ENCODE data around the gene PLTP. TPM values are rescaled to one million over a fixed set of nuclear protein-coding genes. Genes with fewer than 3 reads are reported as not detected.

Gene PLTP
- total and polyA plus RNA-seq, 2 of the 13 experiments (the other 11 are each of a cell fraction or from before 2014, with no cell fraction given) = 16.9 to 28.6 TPM

GRCh38 chr20:45947110-45947866 is 35.3 kb upstream of the PLTP start (continued):
- TF ChIP-seq FOXO4 (CRISPR knock-in tag; conservative IDR thresholded peaks at IDR 0.05) (0 out of 2 replicates have a peak, but pooled peaks have one; percentile 79), NBN (conservative IDR thresholded peaks at IDR 0.05) (no peak), ZNF839 (CRISPR knock-in tag; IDR thresholded peaks at IDR 0.05; ENCODE audit: borderline replicate concordance) (0 out of 2 replicates have a peak, but pooled peaks have one; percentile 13), HES4 (CRISPR knock-in tag; IDR thresholded peaks at IDR 0.05; ENCODE audit: borderline replicate concordance) (peak; percentile 61; the same call in 1 of the 2 replicates)
- TF ChIP-seq, protein P1, sequence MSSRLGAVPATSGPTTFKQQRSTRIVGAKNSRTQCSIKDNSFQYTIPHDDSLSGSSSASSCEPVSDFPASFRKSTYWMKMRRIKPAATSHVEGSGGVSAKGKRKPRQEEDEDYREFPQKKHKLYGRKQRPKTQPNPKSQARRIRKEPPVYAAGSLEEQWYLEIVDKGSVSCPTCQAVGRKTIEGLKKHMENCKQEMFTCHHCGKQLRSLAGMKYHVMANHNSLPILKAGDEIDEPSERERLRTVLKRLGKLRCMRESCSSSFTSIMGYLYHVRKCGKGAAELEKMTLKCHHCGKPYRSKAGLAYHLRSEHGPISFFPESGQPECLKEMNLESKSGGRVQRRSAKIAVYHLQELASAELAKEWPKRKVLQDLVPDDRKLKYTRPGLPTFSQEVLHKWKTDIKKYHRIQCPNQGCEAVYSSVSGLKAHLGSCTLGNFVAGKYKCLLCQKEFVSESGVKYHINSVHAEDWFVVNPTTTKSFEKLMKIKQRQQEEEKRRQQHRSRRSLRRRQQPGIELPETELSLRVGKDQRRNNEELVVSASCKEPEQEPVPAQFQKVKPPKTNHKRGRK (CRISPR knock-in tag; IDR thresholded peaks at IDR 0.05) = peak; percentile 56; the same call in 1 of the 2 replicates

GRCh38 chr20:45946149-45946970 is 34.4 kb upstream of the PLTP start:
- ATAC-seq = peak; percentile 83
- intact Hi-C loops (cut with micrococcal nuclease; ENCODE audit: unreplicated experiment) = loop anchor here (1.0 kb wide), 1 partner anchor 56 kb away; no protein-coding TSS in a partner anchor
- H3K36me3 ChIP-seq (replicated peaks in 1 of 2; ENCODE audit: control insufficient read depth in 1 of 2, insufficient read depth in 2 of 2, low read length in 2 of 2) = peaks cover 50 to 78% of the 10 kb centered on the region in 2 experiments
- TF ChIP-seq, protein P2, sequence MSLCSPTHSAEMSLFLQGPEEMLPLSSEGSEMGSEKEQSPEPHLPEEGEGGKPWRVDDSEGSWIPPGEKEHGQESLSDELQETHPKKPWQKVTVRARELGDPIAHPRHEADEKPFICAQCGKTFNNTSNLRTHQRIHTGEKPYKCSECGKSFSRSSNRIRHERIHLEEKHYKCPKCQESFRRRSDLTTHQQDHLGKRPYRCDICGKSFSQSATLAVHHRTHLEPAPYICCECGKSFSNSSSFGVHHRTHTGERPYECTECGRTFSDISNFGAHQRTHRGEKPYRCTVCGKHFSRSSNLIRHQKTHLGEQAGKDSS (CRISPR knock-in tag; IDR thresholded peaks at IDR 0.05; ENCODE audit: borderline replicate concordance, low read depth) = peak; percentile 96
- peak; percentile 94; the same call in 1 of the 2 replicates for TF ChIP-seq GLI4 (CRISPR knock-in tag; IDR thresholded peaks at IDR 0.05; ENCODE audit: borderline replicate concordance)
- 0 out of 2 replicates have a peak, but pooled peaks have one; percentile 31 for TF ChIP-seq RELA (CRISPR knock-in tag; IDR thresholded peaks at IDR 0.05)
- peak; percentile 16; the same call in 1 of the 2 replicates for TF ChIP-seq RFX3 (CRISPR knock-in tag; IDR thresholded peaks at IDR 0.05)
- TF ChIP-seq ZFP82 (CRISPR knock-in tag; IDR thresholded peaks at IDR 0.05; ENCODE audit: borderline replicate concordance) = peak; percentile 17; the same call in 1 of the 2 replicates
- TF ChIP-seq ZNF235 (CRISPR knock-in tag; IDR thresholded peaks at IDR 0.05; ENCODE audit: borderline replicate concordance) = peak; percentile 92
- TF ChIP-seq ZFP36L1 (CRISPR knock-in tag; IDR thresholded peaks at IDR 0.05) = peak; percentile 96; the same call in 1 of the 2 replicates
- no peak for TF ChIP-seq ZBTB2 (CRISPR knock-in tag; IDR thresholded peaks at IDR 0.05; ENCODE audit: low read depth)

More at GRCh38 chr20:45946149-45946970, 34.4 kb upstream of the PLTP start:
- peaks cover 30% of the 10 kb centered on the region for H3K4me1 ChIP-seq (ENCODE audit: insufficient read depth, low read length)
- H2AFZ ChIP-seq (ENCODE audit: low read length) = no peak overlapping the region
- in situ Hi-C loops (cut with HindIII; ENCODE audit: extremely low pct_ligation_motif_present, low pct_unique_long_range_greater_than_20kb) = loop anchor here (5.0 kb wide), 1 partner anchor 119 kb away; the partner anchor contains the start of gene TNNC2
- 56% methylated on average over 20 of the region's 20 CpGs for WGBS (ENCODE audit: low lambda C conversion rate)
- no peaks in the 10 kb centered on the region for H3K9me3 ChIP-seq (ENCODE audit: low read length)
- no peaks in the 10 kb centered on the region for H3K27me3 ChIP-seq (ENCODE audit: control insufficient read depth in 1 of 2, insufficient read depth in 2 of 2, low read length in 2 of 2)
- no TSS peak for BruUV-seq (replicated peaks)
- FAIRE-seq = peak; percentile 99
- no peaks in the 10 kb centered on the region for H3K79me2 ChIP-seq (ENCODE audit: insufficient read depth, low read length)
- DNase-seq (ENCODE audit: low spot score) = peak; percentile 97
- peak overlapping the region; percentile 65 for H3K27ac ChIP-seq (ENCODE audit: extremely low read length, insufficient read depth, low read length)
- ChIA-PET CTCF (ENCODE audit: low intra/inter-chr PET ratio, low total read pairs) (interaction anchor here (1.4 kb wide), 1 partner anchor 13 kb away, joined by 3 read pairs; no protein-coding TSS in a partner anchor), POLR2A (interaction anchor here (0.8 to 7.7 kb wide), 24 partner anchors 11 to 602 kb away, joined by 3 to 201 read pairs (median 6); partner anchors contain the start of genes CTSA, DNTTIP1, NEURL2 and PCIF1)
- H3K9ac ChIP-seq (ENCODE audit: insufficient read depth, low read depth, low read length) = peak overlapping the region; percentile 47
- H3K4me3 ChIP-seq (replicated peaks in 1 of 3; ENCODE audit: insufficient read depth in 1 of 3, low read depth in 2 of 3, low read length in 3 of 3) = no peak overlapping the region
- H3K4me2 ChIP-seq (ENCODE audit: low read depth, low read length) = peak overlapping the region; percentile 5; the same call in 1 of the 2 replicates
- no peaks in the 10 kb centered on the region for H4K20me1 ChIP-seq (ENCODE audit: insufficient read depth, low read length)

Measured in HepG2 (cell line).